ENCODE measurements around the gene VSTM2L.

DNA sequence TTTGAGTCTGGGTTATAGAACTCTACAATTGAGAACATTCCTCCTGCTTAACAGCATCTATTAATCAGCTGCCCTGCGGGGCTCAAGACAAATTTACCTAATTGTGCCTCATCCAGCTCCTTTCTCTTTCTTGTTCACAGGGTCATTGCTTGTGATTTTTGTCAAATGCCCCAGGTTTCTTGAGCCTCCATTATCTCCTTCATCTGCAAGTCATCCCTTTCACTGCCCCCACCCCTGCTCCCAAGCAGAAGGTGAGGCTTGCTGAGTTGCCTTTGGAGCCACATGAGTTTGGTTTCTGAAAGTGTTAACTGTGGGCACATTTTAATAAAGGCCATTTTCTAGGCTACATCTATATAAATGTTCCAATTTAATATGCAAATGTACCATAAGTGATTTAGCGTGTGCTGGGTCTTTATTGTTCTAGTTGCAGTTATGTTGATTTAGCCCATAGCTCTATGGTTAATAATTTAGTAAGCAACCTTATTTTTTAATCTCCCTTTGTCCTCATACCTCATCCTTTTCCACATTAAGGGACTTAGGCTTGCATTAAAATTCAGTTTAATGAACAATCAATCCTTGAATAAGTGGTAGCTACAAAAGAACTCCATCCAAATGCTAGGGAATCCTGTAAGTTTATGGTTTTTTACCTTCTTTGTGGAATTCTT lies 56.1 kb downstream of the VSTM2L start:
- TF ChIP-seq, protein P1, sequence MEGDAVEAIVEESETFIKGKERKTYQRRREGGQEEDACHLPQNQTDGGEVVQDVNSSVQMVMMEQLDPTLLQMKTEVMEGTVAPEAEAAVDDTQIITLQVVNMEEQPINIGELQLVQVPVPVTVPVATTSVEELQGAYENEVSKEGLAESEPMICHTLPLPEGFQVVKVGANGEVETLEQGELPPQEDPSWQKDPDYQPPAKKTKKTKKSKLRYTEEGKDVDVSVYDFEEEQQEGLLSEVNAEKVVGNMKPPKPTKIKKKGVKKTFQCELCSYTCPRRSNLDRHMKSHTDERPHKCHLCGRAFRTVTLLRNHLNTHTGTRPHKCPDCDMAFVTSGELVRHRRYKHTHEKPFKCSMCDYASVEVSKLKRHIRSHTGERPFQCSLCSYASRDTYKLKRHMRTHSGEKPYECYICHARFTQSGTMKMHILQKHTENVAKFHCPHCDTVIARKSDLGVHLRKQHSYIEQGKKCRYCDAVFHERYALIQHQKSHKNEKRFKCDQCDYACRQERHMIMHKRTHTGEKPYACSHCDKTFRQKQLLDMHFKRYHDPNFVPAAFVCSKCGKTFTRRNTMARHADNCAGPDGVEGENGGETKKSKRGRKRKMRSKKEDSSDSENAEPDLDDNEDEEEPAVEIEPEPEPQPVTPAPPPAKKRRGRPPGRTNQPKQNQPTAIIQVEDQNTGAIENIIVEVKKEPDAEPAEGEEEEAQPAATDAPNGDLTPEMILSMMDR (IDR thresholded peaks at IDR 0.05; ENCODE audit: low read depth, low read length) = no peak
- TF ChIP-seq POLR2A (IDR thresholded peaks at IDR 0.05; ENCODE audit: extremely low read depth, insufficient read length) = no peak
- TF ChIP-seq, protein P2, sequence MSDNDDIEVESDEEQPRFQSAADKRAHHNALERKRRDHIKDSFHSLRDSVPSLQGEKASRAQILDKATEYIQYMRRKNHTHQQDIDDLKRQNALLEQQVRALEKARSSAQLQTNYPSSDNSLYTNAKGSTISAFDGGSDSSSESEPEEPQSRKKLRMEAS (IDR thresholded peaks at IDR 0.05; ENCODE audit: low read depth, low read length) = no peak
